ENCODE data around the gene FAF1.
"Not testable (repeated sequence)": the region's sequence is repeated elsewhere in the genome, so short reads cannot be mapped to it uniquely, and the experiment has no call there.

DNA sequence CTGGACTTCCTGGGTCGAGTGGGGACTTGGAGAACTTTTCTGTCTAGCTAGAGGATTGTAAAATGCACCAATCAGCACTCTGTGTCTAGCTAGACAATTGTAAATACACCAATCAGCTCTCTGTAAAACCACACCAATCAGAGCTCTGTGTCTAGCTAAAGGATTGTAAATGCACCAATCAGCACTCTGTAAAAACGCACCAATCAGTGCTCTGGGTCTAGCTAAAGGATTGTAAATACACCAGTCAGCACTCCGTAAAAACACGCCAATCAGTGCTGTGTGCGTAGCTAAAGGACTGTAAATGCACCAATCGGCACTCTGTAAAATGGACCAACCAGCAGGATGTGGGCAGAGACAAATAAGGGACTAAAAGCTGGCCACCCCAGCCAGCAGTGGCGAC lies 243.6 kb downstream of the FAF1 start:
- TF ChIP-seq, protein P1, sequence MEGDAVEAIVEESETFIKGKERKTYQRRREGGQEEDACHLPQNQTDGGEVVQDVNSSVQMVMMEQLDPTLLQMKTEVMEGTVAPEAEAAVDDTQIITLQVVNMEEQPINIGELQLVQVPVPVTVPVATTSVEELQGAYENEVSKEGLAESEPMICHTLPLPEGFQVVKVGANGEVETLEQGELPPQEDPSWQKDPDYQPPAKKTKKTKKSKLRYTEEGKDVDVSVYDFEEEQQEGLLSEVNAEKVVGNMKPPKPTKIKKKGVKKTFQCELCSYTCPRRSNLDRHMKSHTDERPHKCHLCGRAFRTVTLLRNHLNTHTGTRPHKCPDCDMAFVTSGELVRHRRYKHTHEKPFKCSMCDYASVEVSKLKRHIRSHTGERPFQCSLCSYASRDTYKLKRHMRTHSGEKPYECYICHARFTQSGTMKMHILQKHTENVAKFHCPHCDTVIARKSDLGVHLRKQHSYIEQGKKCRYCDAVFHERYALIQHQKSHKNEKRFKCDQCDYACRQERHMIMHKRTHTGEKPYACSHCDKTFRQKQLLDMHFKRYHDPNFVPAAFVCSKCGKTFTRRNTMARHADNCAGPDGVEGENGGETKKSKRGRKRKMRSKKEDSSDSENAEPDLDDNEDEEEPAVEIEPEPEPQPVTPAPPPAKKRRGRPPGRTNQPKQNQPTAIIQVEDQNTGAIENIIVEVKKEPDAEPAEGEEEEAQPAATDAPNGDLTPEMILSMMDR (IDR thresholded peaks at IDR 0.05), result not testable (repeated sequence)
- TF ChIP-seq POLR2A (IDR thresholded peaks at IDR 0.05), result not testable (repeated sequence)
